ENCODE data around the gene GRB14.

DNA sequence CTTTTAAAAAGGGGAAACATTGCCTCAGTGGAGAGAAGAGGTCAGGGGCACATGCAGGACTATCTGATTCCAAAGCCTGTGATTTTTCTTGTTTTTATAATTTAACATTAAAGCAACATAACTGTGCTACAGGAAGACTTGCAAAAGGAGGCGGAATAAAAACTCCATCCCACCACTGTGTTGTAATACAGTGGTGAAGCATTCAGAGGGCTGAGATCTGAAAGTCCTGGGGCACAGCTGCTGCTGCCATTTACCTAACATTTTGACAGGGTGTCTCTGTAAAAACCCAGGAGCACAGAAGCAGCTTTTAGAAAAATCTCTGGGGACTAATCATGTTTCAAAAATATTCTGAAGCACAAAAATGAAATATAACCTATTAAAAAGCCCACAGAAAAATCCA is 97.6 kb downstream of the GRB14 start:
- TF ChIP-seq POLR2A (IDR thresholded peaks at IDR 0.05): no peak
- TF ChIP-seq, protein P1, sequence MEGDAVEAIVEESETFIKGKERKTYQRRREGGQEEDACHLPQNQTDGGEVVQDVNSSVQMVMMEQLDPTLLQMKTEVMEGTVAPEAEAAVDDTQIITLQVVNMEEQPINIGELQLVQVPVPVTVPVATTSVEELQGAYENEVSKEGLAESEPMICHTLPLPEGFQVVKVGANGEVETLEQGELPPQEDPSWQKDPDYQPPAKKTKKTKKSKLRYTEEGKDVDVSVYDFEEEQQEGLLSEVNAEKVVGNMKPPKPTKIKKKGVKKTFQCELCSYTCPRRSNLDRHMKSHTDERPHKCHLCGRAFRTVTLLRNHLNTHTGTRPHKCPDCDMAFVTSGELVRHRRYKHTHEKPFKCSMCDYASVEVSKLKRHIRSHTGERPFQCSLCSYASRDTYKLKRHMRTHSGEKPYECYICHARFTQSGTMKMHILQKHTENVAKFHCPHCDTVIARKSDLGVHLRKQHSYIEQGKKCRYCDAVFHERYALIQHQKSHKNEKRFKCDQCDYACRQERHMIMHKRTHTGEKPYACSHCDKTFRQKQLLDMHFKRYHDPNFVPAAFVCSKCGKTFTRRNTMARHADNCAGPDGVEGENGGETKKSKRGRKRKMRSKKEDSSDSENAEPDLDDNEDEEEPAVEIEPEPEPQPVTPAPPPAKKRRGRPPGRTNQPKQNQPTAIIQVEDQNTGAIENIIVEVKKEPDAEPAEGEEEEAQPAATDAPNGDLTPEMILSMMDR (IDR thresholded peaks at IDR 0.05): no peak
